Measurements from ENCODE around the gene STOM. TPM values are rescaled to one million over a fixed set of nuclear protein-coding genes. Genes with fewer than 3 reads are reported as not detected.

Gene STOM
- total and polyA plus RNA-seq, 2 experiments from 2014 or later = 11.7 to 13.6 TPM

GRCh38 chr9:121297389-121297788 lies 72.7 kb downstream of the STOM start:
- no peaks in the 10 kb centered on the region for H3K36me3 ChIP-seq
- H3K27ac ChIP-seq = peak overlapping the region; percentile 88
- no peak for DNase-seq (ENCODE audit: low read depth in 1 of 2, low spot score in 1 of 2)
- no peak overlapping the region for H3K4me3 ChIP-seq
- H3K4me1 ChIP-seq (ENCODE audit: low read depth) = peaks cover 45% of the 10 kb centered on the region
- no peak for TF ChIP-seq CTCF (IDR thresholded peaks at IDR 0.05; ENCODE audit: low read depth, low read length)
- no peaks in the 10 kb centered on the region for H3K27me3 ChIP-seq
- H3K9me3 ChIP-seq (ENCODE audit: low read depth) = no peaks in the 10 kb centered on the region

GRCh38 chr9:121296213-121297127 lies 73.6 kb downstream of the STOM start:
- H3K27ac ChIP-seq = peak overlapping the region; percentile 88
- no peak for DNase-seq (ENCODE audit: low read depth in 1 of 2, low spot score in 1 of 2)
- H3K4me1 ChIP-seq (ENCODE audit: low read depth) = peaks cover 45% of the 10 kb centered on the region

GRCh38 chr9:121295662-121296191 lies 74.3 kb downstream of the STOM start:
- Histone ChIP-seq H3K4me1 (ENCODE audit: low read depth) (peaks cover 45% of the 10 kb centered on the region), H3K27me3 (no peaks in the 10 kb centered on the region), H3K9me3 (ENCODE audit: low read depth) (no peaks in the 10 kb centered on the region), H3K36me3 (no peaks in the 10 kb centered on the region), H3K27ac (peak overlapping the region; percentile 88), H3K4me3 (no peak overlapping the region)
- no peak for DNase-seq (ENCODE audit: low read depth in 1 of 2, low spot score in 1 of 2)
- TF ChIP-seq CTCF (IDR thresholded peaks at IDR 0.05; ENCODE audit: low read depth, low read length) = no peak

More at GRCh38 chr9:121296213-121297127, 73.6 kb downstream of the STOM start:
- Histone ChIP-seq H3K4me3 (no peak overlapping the region), H3K27me3 (no peaks in the 10 kb centered on the region), H3K9me3 (ENCODE audit: low read depth) (no peaks in the 10 kb centered on the region), H3K36me3 (no peaks in the 10 kb centered on the region)
- no peak for TF ChIP-seq CTCF (IDR thresholded peaks at IDR 0.05; ENCODE audit: low read depth, low read length)

- H3K27ac ChIP-seq = peak overlapping the region; percentile 88
- no peaks in the 10 kb centered on the region for H3K36me3 ChIP-seq
- no peaks in the 10 kb centered on the region for H3K9me3 ChIP-seq (ENCODE audit: low read depth)
- DNase-seq (ENCODE audit: low read depth in 1 of 2, low spot score in 1 of 2) = no peak
- no peak for TF ChIP-seq CTCF (IDR thresholded peaks at IDR 0.05; ENCODE audit: low read depth, low read length)
- no peaks in the 10 kb centered on the region for H3K27me3 ChIP-seq
- H3K4me3 ChIP-seq = no peak overlapping the region
- peaks cover 40% of the 10 kb centered on the region for H3K4me1 ChIP-seq (ENCODE audit: low read depth)
These were observed 75.0 kb downstream of the STOM start for GRCh38 chr9:121294866-121295661.

- DNase-seq (ENCODE audit: low read depth in 1 of 2, low spot score in 1 of 2) = no peak
- H3K4me3 ChIP-seq = no peak overlapping the region
- peaks cover 42% of the 10 kb centered on the region for H3K4me1 ChIP-seq (ENCODE audit: low read depth)
- no peaks in the 10 kb centered on the region for H3K36me3 ChIP-seq
- no peak overlapping the region for H3K27ac ChIP-seq
- H3K27me3 ChIP-seq = no peaks in the 10 kb centered on the region
- H3K9me3 ChIP-seq (ENCODE audit: low read depth) = no peaks in the 10 kb centered on the region
- no peak for TF ChIP-seq CTCF (IDR thresholded peaks at IDR 0.05; ENCODE audit: low read depth, low read length)
These were observed 75.8 kb downstream of the STOM start for GRCh38 chr9:121294151-121294743.
